Right atrium auricular region (tissue), 2 donors: ENCODE data around the gene C1orf141. TPM values are rescaled to one million over a fixed set of nuclear protein-coding genes. Genes with fewer than 3 reads are reported as not detected.

ENCODE experiments used
- DNase-seq: peaks from one replicate; pipeline ENCODE4 v3.0.0-alpha.2; 2019; ENCODE audit warnings: low spot score
- H3K27ac ChIP-seq, 2 donors: fragments of 200-600 bp; sonication (generic); 1 replicate in 1 of 2; 2 replicates in 1 of 2; pipeline ENCODE4 v1.5.1; 2016 to 2019
- H3K27me3 ChIP-seq, 2 donors: fragments of 200-600 bp; sonication (generic); one replicate each; pipeline versions ENCODE4 v1.5.1 to v1.6.0; 2017 to 2019
- H3K36me3 ChIP-seq: fragments of 200-600 bp; sonication (generic); one replicate; pipeline ENCODE4 v1.5.1; 2016
- H3K4me1 ChIP-seq, 2 donors: fragments of 200-600 bp; sonication (generic); one replicate each; pipeline versions ENCODE4 v1.5.1 to v1.6.0; 2017 to 2019
- H3K4me3 ChIP-seq, 2 donors: fragments of 200-600 bp; sonication (generic); 1 replicate in 1 of 2; 2 replicates in 1 of 2; pipeline ENCODE4 v1.5.1; 2017 to 2019; ENCODE audit warnings: mild to moderate bottlenecking in 1 of 2, moderate library complexity in 1 of 2
- H3K9me3 ChIP-seq, 2 donors: fragments of 200-600 bp; sonication (generic); one replicate each; pipeline ENCODE4 v1.5.1; 2019
- total RNA-seq, 2 donors: library from RNA; depleted of rRNA; stranded (reverse); fragments of >200 nt; gene quantifications; one replicate each; pipeline ENCODE4 v1.1.0, GENCODE V29; 2016
- TF ChIP-seq, protein P1 (sequence below), 2 donors: fragments of 200-600 bp; sonication (generic); IDR thresholded peaks; one replicate each; pipeline ENCODE4 v1.5.1; 2019; ENCODE audit warnings: antibody characterized with exemption in 2 of 2

Gene C1orf141
- total RNA-seq, 2 donors from 2014 or later = not detected

- TF ChIP-seq, protein P1, sequence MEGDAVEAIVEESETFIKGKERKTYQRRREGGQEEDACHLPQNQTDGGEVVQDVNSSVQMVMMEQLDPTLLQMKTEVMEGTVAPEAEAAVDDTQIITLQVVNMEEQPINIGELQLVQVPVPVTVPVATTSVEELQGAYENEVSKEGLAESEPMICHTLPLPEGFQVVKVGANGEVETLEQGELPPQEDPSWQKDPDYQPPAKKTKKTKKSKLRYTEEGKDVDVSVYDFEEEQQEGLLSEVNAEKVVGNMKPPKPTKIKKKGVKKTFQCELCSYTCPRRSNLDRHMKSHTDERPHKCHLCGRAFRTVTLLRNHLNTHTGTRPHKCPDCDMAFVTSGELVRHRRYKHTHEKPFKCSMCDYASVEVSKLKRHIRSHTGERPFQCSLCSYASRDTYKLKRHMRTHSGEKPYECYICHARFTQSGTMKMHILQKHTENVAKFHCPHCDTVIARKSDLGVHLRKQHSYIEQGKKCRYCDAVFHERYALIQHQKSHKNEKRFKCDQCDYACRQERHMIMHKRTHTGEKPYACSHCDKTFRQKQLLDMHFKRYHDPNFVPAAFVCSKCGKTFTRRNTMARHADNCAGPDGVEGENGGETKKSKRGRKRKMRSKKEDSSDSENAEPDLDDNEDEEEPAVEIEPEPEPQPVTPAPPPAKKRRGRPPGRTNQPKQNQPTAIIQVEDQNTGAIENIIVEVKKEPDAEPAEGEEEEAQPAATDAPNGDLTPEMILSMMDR (IDR thresholded peaks at IDR 0.05) = no peak
Observed at GRCh38 chr1:67103548-67103947, 31.2 kb downstream of the C1orf141 start.

GRCh38 chr1:67100833-67101232 is 33.9 kb downstream of the C1orf141 start:
- no peaks in the 10 kb centered on the region for H3K36me3 ChIP-seq
- H3K27me3 ChIP-seq = no peaks in the 10 kb centered on the region
- no peak overlapping the region for H3K4me3 ChIP-seq
- TF ChIP-seq, protein P1 (IDR thresholded peaks at IDR 0.05) = no peak
- no peaks in the 10 kb centered on the region for H3K4me1 ChIP-seq
- H3K27ac ChIP-seq = no peak overlapping the region
- no peak for DNase-seq
- no peaks in the 10 kb centered on the region for H3K9me3 ChIP-seq

More at GRCh38 chr1:67103548-67103947, 31.2 kb downstream of the C1orf141 start:
- Histone ChIP-seq H3K27me3 (no peaks in the 10 kb centered on the region), H3K4me1 (no peaks in the 10 kb centered on the region), H3K27ac (no peak overlapping the region), H3K4me3 (no peak overlapping the region), H3K9me3 (no peaks in the 10 kb centered on the region), H3K36me3 (no peaks in the 10 kb centered on the region)
- no peak for DNase-seq

DNA sequence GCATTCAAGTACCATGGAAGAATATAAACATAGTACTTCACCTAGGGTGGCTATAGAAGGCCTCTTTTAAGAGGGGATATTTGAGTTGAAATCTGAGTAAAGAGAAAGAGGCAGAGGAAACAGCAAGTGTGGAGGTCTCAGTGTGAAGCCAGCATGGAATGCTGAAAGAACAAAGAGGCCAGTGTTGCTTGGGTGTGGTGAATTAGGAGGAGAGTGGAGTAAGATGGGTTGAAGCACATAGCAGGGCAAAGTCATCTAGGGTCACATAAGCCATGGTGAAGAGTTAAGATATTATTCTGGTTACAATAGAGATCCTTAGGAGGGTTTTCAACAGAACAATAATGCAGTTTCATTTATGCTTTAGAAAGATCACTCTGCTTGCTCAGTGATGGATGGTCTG is 37.5 kb downstream of the C1orf141 start:
- Histone ChIP-seq H3K4me1 (no peaks in the 10 kb centered on the region), H3K36me3 (no peaks in the 10 kb centered on the region), H3K27me3 (no peaks in the 10 kb centered on the region), H3K27ac (no peak overlapping the region), H3K9me3 (no peaks in the 10 kb centered on the region), H3K4me3 (no peak overlapping the region)
- TF ChIP-seq, protein P1 (IDR thresholded peaks at IDR 0.05) = no peak
- DNase-seq = no peak

GRCh38 chr1:67094191-67094590 is 40.6 kb downstream of the C1orf141 start:
- no peak for DNase-seq
- Histone ChIP-seq H3K4me3 (no peak overlapping the region), H3K9me3 (peaks cover 0 to 10% of the 10 kb centered on the region in 2 donors), H3K4me1 (no peaks in the 10 kb centered on the region), H3K27me3 (no peaks in the 10 kb centered on the region), H3K27ac (no peak overlapping the region), H3K36me3 (no peaks in the 10 kb centered on the region)
- TF ChIP-seq, protein P1 (IDR thresholded peaks at IDR 0.05) = no peak

DNA sequence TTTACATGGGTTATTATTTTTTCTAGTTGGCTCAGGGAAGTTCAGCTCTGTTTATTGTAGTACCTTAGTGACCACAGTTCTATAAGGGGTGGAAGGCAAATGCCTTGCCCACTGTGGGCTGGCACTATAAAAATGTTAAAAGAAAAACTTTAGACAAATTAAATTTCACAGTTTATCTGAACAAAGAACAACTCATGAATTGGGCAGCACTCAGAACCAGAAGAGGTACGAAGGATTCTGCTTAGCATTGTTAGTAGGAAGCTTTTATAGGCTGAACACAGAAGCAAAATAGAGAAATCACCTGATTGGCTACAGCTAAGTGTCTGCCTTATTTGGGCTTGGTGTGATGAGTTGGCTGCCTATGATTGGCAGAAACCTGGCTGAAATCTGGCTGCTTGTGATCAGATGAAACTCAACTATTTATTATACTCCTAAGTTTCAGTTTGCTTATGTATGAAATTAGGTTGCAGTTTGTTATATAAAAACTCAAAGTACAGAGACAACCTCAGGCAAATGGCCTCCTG is 45.0 kb downstream of the C1orf141 start:
- no peaks in the 10 kb centered on the region for H3K36me3 ChIP-seq
- no peak overlapping the region for H3K27ac ChIP-seq
- no peak overlapping the region for H3K4me3 ChIP-seq
- DNase-seq = no peak
- TF ChIP-seq, protein P1 (IDR thresholded peaks at IDR 0.05) = no peak
- no peaks in the 10 kb centered on the region for H3K27me3 ChIP-seq
- H3K4me1 ChIP-seq = no peaks in the 10 kb centered on the region
- peaks cover 0 to 10% of the 10 kb centered on the region in 2 donors for H3K9me3 ChIP-seq

DNA sequence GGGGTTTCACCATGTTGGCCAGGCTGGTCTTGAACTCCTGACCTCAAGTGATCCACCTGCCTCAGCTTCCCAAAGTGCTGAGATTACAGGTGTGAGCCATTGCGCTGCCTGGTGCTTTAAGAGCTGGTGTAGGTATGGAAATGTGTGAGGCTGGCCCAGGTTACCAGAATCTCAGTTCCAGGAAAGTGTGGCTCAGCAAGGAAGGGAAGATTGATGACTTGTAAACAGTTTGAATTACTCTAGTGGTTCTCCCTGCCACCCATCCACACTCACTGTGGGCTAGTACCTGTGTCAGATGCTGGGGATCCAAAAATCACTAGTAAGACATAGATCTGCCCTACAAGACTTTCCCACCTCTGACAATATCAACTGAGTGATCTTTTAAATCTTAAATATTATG is 46.3 kb downstream of the C1orf141 start:
- peaks cover 0 to 10% of the 10 kb centered on the region in 2 donors for H3K9me3 ChIP-seq
- no peak overlapping the region for H3K4me3 ChIP-seq
- H3K4me1 ChIP-seq = no peaks in the 10 kb centered on the region
- no peaks in the 10 kb centered on the region for H3K36me3 ChIP-seq
- H3K27ac ChIP-seq = no peak overlapping the region
- DNase-seq = no peak
- TF ChIP-seq, protein P1 (IDR thresholded peaks at IDR 0.05) = no peak
- H3K27me3 ChIP-seq = no peaks in the 10 kb centered on the region
